HG03108 (cell line): ENCODE results near the gene COL27A1.

Source experiments
- ATAC-seq: cut with Tn5 transposase; IDR thresholded peaks from one replicate; pipeline ENCODE4 v1.9.1; 2021; ENCODE audit warnings: moderate library complexity; ENCODE audit not compliant: unreplicated experiment

The COL27A1 gene

DNA sequence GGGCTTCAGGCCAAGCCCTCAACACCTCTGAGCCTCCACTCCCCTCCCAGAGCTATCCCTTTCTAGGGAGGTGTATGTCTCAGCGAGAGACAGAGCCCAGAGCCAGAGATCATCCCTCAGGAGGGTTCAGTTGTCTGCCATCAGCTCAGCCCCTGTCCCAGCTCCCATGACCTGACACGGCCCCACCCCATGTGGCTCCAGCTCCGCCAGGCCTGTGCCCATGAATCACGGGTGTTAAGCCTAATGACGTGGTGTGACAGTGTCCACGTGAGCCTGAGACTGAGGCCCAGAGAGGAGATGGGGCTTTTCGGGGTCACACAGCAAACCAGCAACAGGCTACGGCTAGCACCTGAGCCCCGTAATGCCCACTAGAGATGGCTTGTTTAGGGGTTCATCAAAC lies 106.7 kb downstream of the COL27A1 start:
- no peak for ATAC-seq

DNA sequence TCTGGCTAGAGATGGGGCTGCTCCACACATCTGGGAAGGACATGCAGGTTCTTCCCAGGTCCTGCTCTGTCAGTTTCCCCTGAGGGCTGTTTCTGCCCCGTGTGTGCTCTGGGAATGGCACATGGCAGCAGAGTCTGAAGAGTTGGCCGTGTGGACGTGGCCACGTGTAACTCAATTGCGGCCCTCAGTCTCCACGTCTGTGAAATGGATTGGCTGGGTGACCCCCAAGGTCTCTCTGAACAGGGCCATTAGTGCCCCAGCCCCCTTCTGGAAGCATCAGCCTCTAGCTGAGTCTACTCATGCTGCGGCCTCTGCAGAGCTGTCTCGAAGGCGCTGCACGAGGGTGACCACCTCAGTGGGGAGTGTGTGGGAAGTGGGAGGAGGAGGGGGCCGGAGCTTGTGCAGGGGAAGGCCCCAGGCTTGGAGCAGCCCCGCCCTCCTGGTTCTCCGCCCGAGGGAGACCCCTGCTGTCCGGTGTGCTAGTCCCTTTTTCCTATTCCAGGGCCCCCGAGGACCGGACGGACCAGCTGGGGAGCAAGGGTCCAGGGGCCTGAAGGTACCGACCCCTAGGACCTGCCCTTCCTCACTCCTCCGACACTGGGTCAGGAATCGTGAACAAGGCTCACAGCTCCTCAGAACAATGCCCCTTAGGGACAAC lies 108.6 kb downstream of the COL27A1 start:
- ATAC-seq: no peak

DNA sequence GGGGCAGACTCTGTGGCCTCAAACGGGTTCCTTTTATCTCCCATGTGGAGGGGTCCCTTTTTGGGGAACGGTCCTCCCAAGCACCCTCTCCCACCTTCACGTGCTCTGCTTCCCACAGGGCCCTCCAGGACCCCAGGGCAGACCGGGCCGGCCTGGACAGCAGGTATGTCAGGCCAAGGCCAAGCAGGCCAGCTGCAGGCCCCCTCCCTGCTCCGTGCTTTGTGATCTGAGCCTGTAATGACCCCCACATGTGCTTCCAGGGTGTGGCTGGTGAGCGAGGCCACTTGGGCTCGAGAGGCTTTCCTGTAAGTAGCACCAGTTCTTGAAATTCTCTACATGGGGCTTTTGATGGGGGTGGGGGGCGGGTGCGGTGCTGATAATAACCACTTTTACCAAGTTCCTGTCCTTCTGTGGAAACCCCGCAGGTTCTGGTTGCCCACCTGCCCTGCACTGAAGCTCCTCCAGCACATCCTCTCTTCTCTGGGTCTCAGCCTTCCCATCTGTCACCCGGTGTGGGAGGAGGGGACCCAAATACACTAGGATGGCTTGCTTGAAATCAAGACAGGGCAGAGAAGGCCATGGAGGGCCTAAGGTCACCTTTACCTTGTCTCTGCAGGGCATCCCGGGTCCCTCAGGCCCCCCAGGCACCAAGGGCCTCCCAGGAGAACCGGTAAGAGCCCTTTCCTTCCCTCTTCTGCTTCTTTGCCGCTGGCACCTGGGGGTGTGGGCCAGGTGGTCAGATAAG lies 109.6 kb downstream of the COL27A1 start:
- no peak for ATAC-seq

DNA sequence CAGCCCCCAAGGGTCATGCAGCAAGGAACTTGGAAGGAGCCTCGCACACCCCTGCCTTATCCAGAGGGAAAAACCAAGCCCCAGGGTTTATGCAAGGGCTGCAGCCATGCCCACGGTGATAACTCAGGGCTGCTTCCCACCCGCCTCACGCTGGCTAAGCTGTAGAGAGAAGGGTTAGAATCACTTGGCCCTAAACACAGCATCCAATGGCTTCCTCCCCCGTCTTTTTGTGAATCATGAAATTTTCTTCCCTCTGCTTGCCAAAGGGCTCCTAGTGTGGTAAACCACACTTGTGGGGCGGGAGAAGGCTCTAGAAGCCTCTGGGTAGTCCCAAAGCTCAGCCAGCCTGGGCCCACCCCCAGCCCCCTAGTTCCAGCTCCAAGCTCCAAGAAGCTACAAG lies 111.6 kb downstream of the COL27A1 start:
- ATAC-seq: no peak

DNA sequence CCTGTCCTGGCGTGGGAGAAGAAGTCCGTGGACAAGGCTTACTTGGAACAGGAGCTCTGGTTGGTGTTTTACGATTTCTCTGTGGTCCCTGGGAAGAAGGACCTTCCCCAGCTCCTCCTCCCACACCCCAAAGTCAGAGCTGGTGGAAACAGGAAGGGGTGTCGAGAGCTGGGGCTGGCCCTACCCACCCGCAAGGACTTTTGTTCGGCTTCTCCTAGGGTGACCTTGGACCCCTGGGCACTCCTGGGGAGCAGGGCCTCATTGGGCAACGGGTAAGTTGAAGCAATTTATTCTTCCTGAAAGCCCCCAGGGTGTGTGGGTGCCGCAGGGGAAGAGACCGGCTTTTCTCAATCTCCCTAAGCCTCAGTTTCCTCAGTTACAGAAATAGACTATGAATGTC lies 113.7 kb downstream of the COL27A1 start:
- ATAC-seq: no peak

DNA sequence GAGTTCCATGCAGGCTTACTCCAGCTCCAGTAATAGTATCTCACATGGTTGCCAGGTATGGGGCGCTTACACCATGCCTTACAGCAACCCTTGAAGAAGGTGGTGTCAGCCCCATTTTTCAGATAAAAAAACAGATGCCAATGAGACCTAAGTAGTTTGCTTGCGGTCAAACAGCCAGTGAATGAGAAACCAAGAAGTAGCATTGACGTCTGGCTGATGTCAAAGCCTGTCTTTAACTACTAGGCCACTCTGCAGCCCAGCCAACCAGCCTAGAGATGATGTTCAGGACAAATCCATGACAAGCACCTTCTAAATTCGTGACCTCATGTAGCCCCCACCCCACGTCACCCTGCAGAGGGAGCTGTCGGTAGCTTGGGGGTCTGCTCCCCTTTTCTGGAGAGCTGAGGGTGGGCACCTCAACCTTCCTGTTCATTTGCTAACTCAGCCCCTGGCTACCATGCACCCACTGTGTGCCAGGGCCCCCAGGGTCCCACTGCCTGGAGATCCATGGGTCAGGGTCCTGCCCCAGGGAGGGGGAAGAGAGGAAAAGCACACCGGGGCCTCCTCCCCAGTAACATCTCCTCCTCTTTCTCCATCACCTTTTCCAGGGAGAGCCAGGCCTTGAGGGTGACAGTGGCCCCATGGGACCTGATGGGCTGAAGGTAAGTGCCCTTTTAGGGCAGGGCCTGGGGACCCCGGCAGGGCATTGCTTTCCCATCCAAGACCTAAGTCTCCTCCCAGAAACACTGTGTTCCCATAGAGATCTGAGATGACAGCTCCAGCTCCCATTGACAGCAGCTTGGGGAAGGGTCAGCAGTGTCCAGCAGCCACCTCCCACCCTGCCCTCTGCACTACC lies 115.0 kb downstream of the COL27A1 start:
- ATAC-seq: no peak

DNA sequence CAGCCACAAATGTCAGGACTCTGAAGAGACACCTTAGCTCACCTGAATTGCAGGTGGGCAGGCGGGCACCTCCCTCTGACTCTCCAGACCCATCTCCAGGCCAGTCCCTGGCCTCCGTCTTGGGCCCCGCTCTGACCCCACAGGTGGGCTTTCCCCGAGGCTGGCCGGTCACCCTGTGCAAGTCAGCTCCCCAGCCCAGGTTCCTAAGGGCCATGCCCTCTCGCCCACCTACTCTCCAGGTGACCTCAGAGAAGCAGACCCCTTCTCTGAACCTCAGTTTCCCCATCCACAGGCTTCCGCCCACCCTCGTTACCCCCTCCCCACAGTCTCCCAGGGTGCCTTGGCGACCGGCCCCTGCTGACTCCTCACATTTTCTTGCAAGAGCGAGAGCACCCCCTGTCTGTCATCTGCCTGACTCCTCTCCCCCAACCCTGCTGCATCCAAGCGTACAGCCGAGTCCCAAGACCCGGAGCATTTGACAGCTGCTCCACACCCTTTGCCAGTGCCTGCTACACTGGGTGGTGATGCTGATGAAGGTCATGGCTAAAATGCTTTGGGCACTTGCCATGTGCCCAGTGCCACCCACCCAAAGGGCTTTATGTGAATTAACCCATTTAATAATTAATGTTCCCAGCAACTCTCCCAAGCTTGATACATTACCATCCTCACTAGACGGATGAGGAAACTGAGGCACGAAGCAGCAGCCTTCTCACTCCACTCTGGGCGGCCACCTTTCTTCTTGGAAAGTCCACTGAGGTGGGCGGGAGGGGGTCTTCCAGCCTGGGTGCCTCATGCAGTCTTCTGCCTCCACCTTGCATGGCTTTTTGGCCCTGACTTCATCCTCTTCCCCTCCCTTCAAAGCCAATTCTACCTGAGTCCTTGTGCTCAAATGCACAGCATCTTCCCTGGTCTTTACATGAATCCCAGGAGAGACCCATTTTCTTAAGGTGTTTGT lies 116.5 kb downstream of the COL27A1 start:
- no peak for ATAC-seq

DNA sequence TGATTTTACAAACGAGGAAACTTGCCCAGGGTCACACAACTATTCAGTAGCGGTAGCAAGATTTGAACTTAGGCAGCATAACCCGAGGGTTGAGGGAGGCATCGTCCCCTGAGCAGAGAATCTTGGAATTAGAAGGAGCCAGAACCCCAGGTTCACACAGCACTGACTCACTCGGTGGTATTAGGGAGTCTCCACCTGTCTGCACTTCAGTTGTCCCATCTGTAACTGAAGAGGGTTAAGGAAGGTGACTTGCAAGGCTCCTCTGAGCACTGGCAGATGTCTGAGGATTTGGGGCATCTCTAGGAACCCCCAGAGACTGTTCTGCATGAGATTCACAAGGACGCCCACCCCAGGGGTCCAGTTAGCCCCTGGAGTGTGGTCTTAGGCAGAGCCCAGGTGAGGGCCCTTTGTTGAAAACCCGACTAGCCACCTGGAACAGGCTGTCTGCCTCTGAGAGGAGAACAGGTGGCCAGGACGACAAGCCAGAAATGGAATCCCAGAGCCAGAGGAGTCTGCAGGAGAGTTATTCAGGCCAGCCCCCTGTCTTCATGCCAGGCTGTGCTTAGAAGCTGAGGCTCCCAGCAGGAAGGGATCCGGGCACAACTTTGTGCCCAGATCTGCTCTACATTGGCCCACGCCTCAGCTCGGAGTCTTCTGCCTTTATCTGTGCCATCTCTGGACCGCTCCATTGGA lies 117.5 kb downstream of the COL27A1 start:
- no peak for ATAC-seq

DNA sequence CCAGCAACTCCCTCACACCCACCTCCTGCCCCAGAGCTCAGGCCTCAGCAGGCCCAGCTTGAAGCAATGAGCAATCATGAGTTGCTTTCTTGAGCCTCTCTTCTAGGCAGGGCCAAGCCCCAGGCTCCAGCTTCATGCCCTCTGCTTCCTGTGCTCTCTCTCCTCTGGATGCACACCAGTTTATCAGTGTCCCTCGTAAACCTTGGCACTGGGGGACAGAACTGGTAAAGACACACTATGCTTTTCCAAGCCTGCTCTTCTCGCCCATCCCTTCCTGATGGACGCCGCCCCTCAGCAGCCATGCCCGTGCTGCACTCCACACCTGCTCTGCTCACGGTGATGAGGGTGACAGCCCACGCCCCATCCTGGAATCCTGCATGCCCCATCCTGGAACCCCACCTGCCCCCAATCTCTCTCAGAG lies 118.1 kb downstream of the COL27A1 start:
- ATAC-seq: no peak

DNA sequence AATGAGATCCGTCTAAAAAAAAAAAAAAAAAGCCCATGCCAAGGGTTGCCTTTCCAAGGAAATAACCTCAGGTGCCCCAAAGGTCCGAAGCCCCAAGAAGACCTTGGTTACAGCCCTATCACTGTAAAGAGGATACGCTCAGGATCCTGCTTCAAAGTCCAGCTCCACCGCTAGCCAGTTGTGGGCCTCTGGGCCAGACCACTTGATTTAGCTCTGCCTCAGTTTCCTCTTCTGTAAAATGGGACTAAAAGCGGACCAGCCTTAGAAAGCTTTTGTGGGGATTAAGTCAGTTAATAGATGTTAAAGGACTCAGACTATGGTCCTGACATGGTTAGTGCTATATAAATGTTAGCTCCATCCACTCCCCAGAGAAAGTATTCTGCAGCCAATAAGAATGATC lies 118.9 kb downstream of the COL27A1 start:
- ATAC-seq: no peak

DNA sequence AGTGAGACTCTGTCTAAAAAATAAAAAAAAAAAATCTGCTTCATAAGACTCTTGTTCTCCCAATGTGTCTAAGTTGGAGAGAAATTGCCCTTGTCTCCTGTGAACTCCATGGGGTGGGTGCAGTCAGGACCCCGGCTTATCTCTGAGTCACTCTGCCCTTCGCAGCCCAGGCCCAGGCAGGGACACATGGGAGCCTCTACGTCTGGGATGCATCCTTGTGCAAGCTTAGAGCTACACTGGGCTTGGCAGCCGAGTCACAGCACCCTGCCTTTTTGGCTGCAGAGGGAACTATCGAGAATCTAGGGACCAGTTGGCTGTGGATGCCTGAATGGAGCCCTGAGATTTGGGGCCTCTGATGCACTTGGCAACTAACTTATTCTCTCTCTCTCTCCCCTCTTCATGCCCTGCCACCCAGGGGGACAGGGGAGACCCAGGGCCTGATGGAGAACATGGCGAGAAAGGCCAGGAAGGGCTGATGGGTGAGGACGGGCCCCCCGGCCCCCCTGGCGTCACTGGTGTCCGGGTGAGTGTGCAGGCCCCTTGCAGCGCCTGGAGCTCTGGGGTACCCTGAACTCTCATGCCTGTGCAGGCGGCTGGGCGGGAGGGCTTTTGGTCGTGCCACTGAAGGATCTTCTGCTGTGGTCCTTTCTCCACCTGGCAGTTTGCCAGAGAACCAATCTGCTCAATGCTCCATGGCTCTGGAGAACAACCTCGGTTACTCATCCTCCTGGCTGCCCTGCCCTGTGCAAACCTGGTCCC lies 120.1 kb downstream of the COL27A1 start:
- no peak for ATAC-seq

DNA sequence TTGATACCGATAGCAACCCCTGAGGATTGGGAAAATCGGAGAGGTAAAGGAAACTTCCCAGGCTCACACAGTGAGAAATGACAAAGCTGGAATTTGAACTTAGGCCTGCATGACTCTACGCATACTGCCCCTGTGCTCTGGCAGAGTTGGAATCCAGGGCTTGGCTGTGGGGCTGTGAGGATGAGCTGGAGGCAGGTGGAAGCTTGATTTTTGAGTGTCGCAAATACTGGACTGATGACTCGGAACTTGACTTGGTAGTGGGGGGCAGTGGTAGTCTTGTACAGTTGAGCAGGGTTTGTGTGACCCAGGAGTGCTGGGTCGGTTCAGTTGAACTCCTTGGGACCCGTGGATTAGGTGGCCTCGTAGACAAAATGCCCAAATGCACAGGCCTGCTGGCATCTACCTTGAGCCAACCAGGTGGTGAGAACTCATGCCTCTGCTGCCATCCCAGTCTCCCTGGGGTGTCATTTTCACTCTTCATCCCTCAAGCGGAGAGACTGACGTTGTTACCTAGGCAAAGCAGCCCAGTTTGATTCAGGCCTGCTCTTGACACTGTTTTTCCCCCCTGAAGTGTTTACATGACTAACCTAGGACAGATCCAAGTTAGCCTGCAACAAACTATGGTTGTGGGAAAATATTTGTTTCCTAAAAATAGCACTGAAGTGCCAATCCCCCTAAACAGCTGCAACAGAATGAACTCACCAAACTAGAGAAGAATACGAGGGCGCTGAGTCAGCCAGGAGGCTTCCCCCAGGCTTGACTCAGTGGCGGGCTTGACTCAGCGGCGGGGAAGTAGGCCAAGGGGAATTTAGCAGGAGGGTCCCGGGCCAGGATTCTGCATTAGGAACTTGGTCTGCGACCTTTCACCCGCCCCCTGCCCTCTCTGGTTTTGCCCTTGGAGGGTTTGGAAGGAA lies 121.8 kb downstream of the COL27A1 start:
- ATAC-seq: no peak

DNA sequence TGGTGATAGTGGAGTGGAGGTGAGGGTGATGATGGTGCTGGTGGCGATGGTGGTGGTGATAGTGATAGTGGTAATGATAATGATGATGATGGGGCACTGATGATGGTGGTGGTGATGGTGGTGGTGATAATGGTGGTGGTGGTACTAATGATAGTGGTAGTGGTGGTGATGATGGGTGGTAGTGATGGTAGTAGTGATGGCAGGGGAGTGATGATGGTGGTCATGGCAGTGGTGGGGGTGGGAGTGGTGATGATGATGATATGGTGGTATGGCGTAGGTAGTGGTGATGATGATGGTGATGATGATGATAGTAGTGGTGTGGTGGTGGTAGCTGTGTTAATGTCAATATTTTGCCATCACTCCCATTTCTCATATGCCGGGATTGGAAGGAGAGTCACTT lies 123.0 kb downstream of the COL27A1 start:
- ATAC-seq: no peak

DNA sequence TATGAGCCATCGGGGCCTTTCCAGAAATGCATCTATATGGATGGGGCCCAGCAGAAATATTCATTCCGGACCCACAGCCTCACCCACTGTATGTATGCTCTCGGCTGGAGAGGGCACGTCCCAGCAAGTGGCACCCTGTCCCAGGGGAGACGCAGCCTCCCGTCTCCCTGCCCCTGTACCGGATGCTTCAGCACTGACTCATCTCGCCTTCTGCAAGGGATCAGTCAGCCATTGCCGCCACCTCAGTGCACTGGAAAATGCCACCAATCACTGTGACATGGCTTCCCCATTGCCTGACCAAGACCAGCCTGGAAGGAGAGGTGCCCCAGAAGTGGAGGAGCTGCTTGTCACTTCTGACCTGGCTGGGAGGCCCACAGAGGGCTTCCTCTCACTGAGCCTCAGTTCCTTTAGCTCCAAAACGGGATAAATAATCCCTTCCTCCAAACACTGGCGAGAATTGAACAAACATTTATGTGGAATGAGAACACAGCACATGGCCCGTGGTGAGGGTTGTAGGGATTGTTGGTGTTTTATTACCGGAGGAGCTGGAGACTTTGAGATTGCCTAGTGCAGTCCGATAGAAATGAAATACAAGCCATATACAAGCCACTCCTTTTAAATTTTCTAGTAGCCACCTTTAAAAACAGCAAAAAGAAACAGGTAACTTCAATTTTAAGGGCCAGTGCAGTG lies 123.7 kb downstream of the COL27A1 start:
- ATAC-seq: no peak

DNA sequence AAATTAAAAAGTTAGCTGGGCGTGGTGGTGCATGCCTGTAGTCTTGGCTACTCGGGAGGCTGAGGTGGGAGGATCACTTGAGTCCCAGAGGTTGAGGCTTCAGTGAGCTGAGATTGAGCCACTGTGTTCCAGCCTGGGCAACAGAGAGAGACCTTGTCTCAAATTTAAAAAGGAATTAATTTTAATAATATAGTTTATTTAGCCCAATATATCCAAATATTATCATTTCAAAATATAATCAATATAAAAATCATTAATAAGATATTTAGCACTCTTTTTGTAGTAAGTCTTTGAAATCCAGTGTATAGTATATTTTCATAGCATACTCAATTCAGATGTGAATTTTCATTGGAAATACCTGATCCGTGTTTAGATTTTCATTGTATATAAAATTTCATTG lies 124.4 kb downstream of the COL27A1 start:
- no peak for ATAC-seq

DNA sequence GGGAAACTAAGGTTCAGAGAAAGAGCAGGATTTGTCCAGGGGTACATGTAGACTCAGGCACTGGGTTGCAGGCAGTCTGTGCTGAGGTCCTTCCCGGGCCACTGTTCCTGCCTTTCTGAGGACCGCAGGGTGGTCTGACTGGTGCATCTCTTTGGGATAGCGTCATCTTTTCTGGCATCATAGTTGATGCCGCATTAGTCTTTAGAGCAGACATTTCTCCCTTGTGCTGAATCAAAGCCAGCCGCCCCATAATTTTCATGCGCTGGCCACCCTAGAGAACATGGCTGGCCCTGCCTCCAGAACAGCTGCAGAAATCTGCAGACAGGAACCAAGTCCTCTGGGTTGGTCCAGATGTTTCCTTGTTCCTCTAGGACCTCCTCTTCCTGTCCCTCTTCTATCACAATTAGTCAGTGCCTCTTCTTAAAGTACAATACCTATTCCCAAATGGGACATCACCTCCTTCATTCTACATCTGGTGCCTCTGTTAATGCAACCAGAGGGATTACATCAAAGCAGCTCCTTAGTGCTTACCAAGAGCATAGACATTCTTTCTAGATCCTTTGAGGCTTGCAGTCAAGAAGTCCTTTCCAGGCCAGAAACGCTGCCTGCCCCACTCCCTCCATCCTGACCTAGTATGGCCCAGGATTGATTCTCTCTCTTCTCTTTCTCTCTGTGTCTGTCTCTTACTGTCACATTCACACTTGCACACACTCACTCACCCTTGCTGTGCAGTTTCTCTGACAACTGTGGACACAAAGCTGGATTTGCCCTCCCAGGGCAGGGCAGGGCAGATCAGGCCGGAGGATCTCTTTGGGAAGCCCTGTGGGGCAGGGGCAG lies 125.5 kb downstream of the COL27A1 start:
- ATAC-seq: no peak
